Effector CD4-positive, alpha-beta T cell (primary cell): ENCODE data around the gene PMM1.
"Not testable (repeated sequence)": the region's sequence is repeated elsewhere in the genome, so short reads cannot be mapped to it uniquely, and the experiment has no call there.

Experiments
- DNase-seq: peaks from one replicate; pipeline ENCODE4 v3.0.0-alpha.2; 2020

Gene PMM1

GRCh38 chr22:41596776-41597634 lies 7.4 kb upstream of the PMM1 start:
- DNase-seq: peak; percentile 9

- no peak for DNase-seq
These were observed 6.1 kb upstream of the PMM1 start for GRCh38 chr22:41595703-41596102.

- not testable (repeated sequence) for DNase-seq
These were observed 3.8 kb upstream of the PMM1 start for GRCh38 chr22:41593336-41593960.

DNA sequence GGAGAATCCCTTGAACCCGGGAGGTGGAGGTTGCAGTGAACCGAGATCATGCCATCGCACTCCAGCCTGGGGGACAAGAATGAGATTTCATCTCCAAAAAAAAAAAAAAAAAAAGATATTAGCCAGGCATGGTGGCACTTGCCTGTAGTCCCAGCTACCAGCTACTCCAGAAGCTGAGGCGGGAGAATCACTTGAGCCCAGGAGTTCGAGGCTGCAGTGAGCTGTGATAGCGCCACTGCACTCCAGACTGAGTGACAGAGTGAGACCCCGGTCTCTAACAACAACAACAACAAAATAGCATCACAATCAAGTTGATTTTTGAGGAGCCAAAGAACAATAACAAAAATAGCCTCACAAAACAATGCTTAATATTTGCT lies 2.3 kb downstream of the PMM1 start:
- no peak for DNase-seq

GRCh38 chr22:41585898-41586297 lies 3.7 kb downstream of the PMM1 start:
- no peak for DNase-seq

- DNase-seq: no peak
These were observed 4.8 kb downstream of the PMM1 start for GRCh38 chr22:41584881-41585280.

DNA sequence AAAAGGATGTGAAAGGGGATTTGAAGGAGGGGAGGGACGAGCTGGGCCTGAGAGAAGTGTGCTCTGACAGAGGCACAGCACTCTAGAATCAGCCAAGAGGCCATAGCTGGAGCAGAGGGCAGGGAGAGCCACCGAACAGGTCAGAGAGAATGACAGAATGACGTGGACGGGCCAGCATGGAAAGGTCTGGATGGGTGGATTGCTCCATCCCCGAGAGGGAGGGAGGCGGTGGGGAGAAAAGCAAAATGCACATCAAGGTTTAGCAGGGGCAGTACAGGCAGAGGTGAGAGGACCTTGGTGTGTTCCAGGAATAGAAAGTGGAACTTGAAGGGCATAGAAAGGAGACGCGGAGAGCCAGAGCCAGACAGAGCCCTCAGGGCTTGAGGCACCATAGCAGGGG lies 6.9 kb downstream of the PMM1 start:
- DNase-seq: no peak

DNA sequence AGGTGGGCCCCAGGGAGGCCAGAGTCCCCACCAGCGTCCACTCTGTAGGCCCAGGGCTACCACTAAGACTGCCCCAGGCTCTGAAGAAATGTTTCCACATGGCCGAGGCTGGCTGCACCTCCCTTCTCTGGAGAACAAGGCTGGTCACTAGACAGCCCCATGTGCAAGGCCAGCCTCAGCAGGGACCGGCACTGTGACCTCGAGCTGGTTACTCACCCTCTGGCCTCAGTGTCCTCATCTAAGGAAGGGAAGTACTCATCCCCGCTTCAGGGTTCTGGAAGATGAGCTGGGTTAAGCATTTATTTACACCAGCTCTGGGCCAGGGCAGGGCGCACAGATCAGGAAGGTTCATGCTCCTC lies 9.7 kb downstream of the PMM1 start:
- no peak for DNase-seq

DNA sequence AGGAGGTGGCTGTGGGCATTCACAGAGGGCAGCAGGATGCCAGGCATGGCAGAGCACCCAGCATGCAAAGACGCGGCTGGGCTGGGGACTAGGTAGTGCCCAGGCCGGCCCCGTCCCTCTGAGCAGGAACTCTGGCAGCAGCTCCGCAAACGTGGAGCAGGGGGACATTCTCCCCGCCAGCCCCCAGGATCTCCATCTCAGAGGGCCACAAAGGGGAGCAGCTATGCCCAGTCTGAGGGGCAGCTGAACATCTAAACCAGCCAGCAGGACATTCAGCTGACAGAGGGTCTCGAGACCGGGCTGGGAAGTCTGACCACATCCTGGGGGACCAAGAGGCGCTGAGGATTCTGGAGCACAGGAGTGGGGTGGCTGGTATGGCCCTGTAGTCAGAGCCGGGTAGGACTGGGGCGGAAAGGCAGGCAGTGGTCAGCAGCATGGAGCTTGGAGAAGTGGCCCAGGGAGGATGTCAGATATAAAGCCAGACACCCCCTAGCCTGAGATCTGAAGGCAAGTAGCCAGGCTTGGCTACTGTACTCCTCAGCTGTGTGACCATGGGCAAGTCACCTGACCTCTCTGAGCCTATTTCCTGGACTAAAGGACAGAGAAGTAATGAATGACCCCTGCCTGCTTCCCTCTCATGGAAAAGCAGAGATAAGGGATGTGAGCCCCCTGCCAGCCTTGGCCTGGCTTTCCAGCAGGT lies 10.2 kb downstream of the PMM1 start:
- no peak for DNase-seq

DNA sequence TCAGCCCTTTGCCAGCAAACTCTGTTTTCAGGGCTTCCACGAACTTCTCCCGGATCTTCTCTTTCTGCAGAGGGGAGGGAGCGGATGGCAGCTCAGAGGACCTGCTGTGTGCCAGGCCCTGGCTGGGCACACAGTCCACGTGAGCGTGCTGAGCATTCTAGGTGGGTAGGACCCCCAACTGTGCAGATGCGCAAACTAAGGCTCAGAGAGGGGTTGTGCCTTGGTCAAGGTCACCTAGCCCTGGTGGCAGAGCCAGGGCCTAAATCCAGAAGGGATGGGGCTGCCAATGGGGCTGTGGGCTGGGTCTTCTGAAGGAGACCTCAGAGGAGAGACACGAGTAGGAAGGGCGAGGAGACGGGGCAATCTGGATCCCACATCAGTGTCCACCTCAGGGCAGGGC lies 10.8 kb downstream of the PMM1 start:
- DNase-seq: no peak

GRCh38 chr22:41578114-41578513 lies 11.5 kb downstream of the PMM1 start:
- DNase-seq: no peak

DNA sequence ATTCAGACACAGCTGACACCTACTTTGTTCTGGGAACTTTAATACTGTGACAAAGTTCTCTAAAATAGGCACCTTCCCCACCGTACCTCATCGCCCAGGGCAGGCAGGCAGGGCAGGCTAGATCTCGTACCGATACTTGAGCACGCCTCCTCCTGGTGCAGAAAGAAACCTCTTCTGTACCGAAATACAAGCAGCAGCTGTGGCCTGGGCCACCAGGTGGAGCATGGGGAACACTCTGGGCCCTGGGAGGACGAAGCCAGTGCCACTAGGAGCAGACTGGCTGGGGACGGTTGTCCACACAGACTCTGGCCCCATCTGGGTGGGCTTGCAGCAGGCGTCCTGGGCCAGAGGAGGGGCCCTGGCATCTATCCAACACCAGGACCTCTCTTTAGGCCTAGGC lies 12.8 kb downstream of the PMM1 start:
- DNase-seq: no peak

DNA sequence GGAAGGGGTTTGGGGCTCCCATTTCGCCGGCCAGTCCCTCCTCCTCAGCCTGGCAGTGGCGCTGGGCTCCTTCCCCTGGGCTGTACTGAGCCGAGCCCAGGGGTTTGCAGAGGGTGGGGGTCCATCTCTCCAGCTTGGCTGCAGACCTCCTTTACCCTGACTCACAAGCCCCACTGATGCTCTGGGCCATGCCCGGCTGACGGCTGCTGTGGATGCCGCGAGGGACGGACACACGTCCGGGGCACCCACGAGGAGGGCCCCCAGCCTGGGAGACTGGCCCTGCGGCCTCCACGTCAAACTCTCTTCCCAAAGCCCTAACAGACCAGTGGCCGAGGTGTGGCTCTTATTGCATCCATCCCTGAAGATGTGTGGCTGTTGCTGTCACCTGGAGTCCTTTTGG lies 14.1 kb downstream of the PMM1 start:
- no peak for DNase-seq

DNA sequence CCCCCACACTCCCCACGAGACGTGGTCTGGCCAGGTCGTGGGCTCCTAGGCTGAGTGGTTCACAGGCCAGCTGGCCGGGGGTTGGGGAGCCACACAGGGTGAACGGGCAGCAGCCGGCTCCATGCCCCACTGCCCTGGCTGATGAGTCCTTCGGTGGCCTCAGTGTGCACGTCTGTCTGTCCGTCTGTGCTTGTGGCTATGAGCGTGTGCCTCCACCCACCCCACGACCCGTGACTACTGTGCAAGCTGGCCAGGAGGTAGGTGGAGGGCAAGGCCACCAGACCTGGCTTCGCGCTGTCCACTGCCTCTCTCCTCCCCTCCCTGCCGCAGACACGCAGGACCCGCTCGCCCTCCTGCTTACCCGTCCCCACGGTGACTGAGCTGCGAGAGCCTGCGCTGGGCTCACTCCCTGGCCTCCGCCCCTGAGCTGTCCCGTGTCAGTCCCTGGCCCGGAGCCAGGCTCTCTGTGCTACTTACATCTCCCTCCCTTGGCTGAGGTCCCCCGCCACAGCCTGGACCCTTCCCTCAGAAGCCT lies 14.7 kb downstream of the PMM1 start:
- DNase-seq: no peak

DNA sequence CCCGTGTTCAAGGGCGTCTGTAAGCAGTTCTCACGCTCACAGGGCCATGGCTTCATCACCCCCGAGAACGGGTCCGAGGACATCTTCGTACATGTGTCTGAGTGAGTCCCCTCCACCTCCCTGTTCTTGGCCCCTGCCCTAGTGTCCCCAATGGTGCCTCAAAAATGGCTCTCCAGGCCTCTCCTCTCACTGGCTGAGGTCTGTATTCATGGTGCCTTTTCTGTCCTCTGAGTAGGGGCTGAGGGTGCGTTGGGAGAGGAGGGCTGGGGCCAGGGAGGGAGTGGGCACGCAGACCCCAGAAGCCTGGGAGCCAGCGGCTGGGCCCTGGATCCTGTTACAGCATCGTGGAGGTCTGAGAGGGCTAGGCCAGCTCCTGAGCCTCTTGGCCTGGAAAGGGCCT lies 16.0 kb downstream of the PMM1 start:
- DNase-seq: no peak

- DNase-seq: not testable (repeated sequence)
These were observed 17.3 kb downstream of the PMM1 start for GRCh38 chr22:41572305-41572704.

DNA sequence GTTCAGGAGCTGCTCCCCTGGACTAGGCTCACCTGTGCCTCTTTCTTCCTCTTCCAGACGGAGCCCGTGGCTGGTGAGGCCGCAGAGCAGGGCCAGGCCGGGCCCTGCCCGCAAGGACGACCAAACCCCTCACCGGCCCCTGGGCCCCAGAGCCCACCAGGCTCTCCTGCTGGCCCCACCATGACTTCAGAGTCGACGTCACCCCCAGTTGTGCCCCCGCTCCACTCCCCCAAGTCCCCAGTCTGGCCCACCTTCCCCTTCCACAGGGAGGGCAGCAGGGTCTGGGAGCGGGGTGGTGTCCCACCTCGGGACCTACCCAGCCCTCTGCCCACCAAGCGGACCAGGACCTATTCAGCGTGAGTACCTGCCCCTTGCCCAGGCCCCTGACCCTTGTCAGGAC lies 17.9 kb downstream of the PMM1 start:
- no peak for DNase-seq

GRCh38 chr22:41570221-41570620 lies 19.4 kb downstream of the PMM1 start:
- DNase-seq: no peak

DNA sequence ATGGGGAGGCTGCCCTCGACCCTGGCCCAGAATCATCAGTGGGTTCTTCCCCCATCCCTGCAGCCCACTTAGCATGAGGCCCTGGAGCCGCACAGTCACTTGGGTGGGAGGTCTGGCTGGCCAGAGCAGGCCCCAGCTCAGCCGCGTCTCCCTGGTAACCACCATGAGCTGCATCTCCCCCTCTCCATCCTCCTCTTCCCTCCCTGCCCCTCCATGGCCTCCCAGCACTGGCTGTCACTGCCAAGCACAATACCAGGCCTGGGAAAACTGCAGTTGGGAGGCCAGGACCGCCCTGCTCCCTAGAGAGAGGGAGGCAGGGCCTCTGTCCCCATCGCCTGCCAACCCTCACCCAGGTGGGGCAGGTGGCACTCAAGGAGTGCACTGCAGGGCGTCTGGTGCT lies 20.8 kb downstream of the PMM1 start:
- no peak for DNase-seq

DNA sequence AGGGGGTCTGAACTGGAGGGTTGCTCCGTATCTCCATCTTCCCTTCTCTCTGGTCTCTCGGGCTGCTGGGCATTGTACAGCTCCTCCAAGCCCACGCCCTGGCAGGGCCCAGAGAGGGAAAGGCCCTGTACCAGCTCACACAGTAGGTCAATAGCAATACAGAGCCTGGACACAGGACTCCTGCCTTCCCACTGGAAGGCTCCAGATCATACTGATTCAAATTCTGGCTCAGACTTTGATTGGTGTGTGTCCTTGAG lies 22.2 kb downstream of the PMM1 start:
- no peak for DNase-seq

GRCh38 chr22:41565403-41566054 lies 24.1 kb downstream of the PMM1 start:
- DNase-seq: no peak

DNA sequence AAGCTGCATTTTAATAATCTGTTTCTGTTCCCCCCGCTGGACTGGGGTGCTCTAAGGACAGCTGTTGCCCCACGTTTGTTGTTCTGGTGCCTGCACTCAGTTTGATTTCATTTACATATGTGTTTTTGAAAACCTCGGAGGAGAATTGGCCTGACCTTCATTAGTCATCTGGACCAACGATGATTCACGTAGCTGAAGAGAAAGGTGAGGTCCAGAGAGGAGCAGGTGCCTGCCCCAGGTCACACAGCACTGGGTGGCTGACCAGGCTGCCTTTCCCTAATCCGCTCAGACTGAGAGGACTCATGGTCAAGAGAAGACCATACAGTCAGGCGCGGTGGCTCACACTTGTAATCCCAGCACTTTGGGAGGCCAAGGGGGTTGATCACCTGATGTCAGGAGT lies 25.1 kb downstream of the PMM1 start:
- DNase-seq: no peak

- no peak for DNase-seq
These were observed 26.5 kb downstream of the PMM1 start for GRCh38 chr22:41563051-41563711.
